GM12878 (cell line): ENCODE data around the gene MPST. TPM values are rescaled to one million over a fixed set of nuclear protein-coding genes. Genes with fewer than 3 reads are reported as not detected.

Experiments
- ATAC-seq: fragments of 200-7000 bp; cut with Tn5 transposase; 3 replicates; pipeline ENCODE4 v1.9.1; 2020; ENCODE audit warnings: mild to moderate bottlenecking, moderate library complexity
- BruUV-seq: library from RNA; stranded (reverse); fragments of 400-500 nt; replicated peaks from 2 replicates; lab custom pipeline; 2021; lab: Mats Ljungman, UMichigan
- CTCF ChIA-PET: fragments of 300-600 bp; sonication (Branson Sonifier 250); formaldehyde crosslinking; extraction: SDS; loops from one replicate; lab custom pipeline; 2021; ENCODE audit warnings: inconsistent platforms; lab: Yijun Ruan, JAX
- POLR2A ChIA-PET: fragments of 350-600 bp; formaldehyde crosslinking; extraction: SDS; loops from one replicate; lab custom pipeline; 2021; ENCODE audit warnings: inconsistent platforms; lab: Charles Lee
- RAD21 ChIA-PET: fragments of 300-600 bp; sonication (Branson Sonifier 250); formaldehyde crosslinking; loops from one replicate; lab custom pipeline; 2023; ENCODE audit warnings: antibody characterized with exemption; ENCODE audit not compliant: unreplicated experiment; lab: Charles Lee
- SMC1A ChIA-PET: fragments of 300-600 bp; sonication (Branson Sonifier 250); formaldehyde crosslinking; loops from one replicate; lab custom pipeline; 2023; ENCODE audit not compliant: unreplicated experiment, uncharacterized antibody; lab: Charles Lee
- DNase-seq: peaks from one replicate; pipeline ENCODE4 v3.0.0-alpha.2; 2011; ENCODE audit warnings: low read depth, low spot score
- FAIRE-seq: peaks from 3 replicates; lab custom pipeline; 2011; peaks lifted over from hg19 to GRCh38; lab: Jason Lieb, UNC
- H2AFZ ChIP-seq: 2 replicates; pipeline ENCODE4 v1.6.0; 2011; ENCODE audit warnings: low read depth, low read length, control low read depth; ENCODE audit not compliant: control insufficient read depth
- H3K27ac ChIP-seq: 2 replicates; pipeline ENCODE4 v1.5.1; 2011; ENCODE audit warnings: control low read depth; ENCODE audit not compliant: control insufficient read depth, insufficient read depth
- H3K27me3 ChIP-seq, 2 experiments: replicated peaks in 1 of 2; 2 replicates each; pipeline versions ENCODE4 v1.6.0 to v1.6.1; 2011; ENCODE audit warnings: low read length in 1 of 2; ENCODE audit not compliant: control insufficient read depth in 2 of 2, insufficient read depth in 2 of 2
- H3K36me3 ChIP-seq, 2 experiments: 2 replicates each; pipeline ENCODE4 v1.5.1; 2011; ENCODE audit warnings: low read length in 1 of 2; ENCODE audit not compliant: control insufficient read depth in 2 of 2, insufficient read depth in 2 of 2
- H3K4me1 ChIP-seq: 2 replicates; pipeline ENCODE4 v1.6.1; 2011; ENCODE audit warnings: mild to moderate bottlenecking, low read length, moderate library complexity, mixed read lengths; ENCODE audit not compliant: control insufficient read depth, insufficient read depth
- H3K4me2 ChIP-seq: 2 replicates; pipeline ENCODE4 v1.6.0; 2011; ENCODE audit warnings: control low read depth; ENCODE audit not compliant: control insufficient read depth, insufficient read depth
- H3K4me3 ChIP-seq: fragments of 200-600 bp; sonication (generic); 2 replicates; pipeline ENCODE4 v1.5.1; 2016
- H3K79me2 ChIP-seq: 2 replicates; pipeline ENCODE4 v1.6.0; 2011; ENCODE audit warnings: low read length; ENCODE audit not compliant: control insufficient read depth, insufficient read depth
- H3K9ac ChIP-seq: 2 replicates; pipeline ENCODE4 v1.8.0; 2011; ENCODE audit warnings: low read length, control low read depth, mixed read lengths; ENCODE audit not compliant: control insufficient read depth, insufficient read depth
- H3K9me3 ChIP-seq: replicated peaks from 3 replicates; pipeline ENCODE4 v1.5.1; 2011; ENCODE audit warnings: mild to moderate bottlenecking, low read length; ENCODE audit not compliant: control insufficient read depth, insufficient read depth
- H4K20me1 ChIP-seq: 2 replicates; pipeline ENCODE4 v1.6.0; 2011; ENCODE audit not compliant: control insufficient read depth, insufficient read depth
- BCL3 ChIP-seq: IDR thresholded peaks from 2 replicates; pipeline ENCODE4 v1.6.1; 2011; ENCODE audit warnings: borderline replicate concordance, low read depth, mild to moderate bottlenecking, moderate library complexity, low read length; ENCODE audit not compliant: insufficient read depth, poor library complexity, severe bottlenecking
- BHLHE40 ChIP-seq, 2 experiments: fragments of 450-650 bp in 1 of 2; IDR thresholded peaks; 2 replicates each; pipeline ENCODE4 v1.6.1; 2011 to 2017; ENCODE audit warnings: low read depth in 2 of 2, borderline replicate concordance in 1 of 2, improper control_type of control experiment in 1 of 2, low read length in 1 of 2, mild to moderate bottlenecking in 1 of 2
- CHD4 ChIP-seq: fragments of 200-600 bp; sonication (generic); IDR thresholded peaks from 2 replicates; pipeline ENCODE4 v1.6.1; 2016; ENCODE audit warnings: mild to moderate bottlenecking
- DPF2 ChIP-seq: fragments of 450-650 bp; IDR thresholded peaks from 2 replicates; pipeline ENCODE4 v1.6.1; 2017; ENCODE audit warnings: mild to moderate bottlenecking
- HCFC1 ChIP-seq: fragments of 150-350 bp; IDR thresholded peaks from 2 replicates; pipeline ENCODE4 v1.6.1; 2014; ENCODE audit warnings: low read length
- HDAC6 ChIP-seq: fragments of 200-600 bp; sonication (generic); IDR thresholded peaks from one replicate; pipeline ENCODE4 v1.8.0; 2017; ENCODE audit warnings: antibody characterized with exemption; ENCODE audit not compliant: unreplicated experiment
- IRF4 ChIP-seq: IDR thresholded peaks from 2 replicates; pipeline ENCODE4 v1.6.1; 2011; ENCODE audit warnings: low read depth, low read length
- MXI1 ChIP-seq: fragments of 150-350 bp; IDR thresholded peaks from 2 replicates; pipeline ENCODE4 v1.6.1; 2011; ENCODE audit warnings: low read depth, mild to moderate bottlenecking, inconsistent platforms, low read length, improper control_type of control experiment
- NFYB ChIP-seq: IDR thresholded peaks from 2 replicates; pipeline ENCODE4 v1.6.1; 2011; ENCODE audit warnings: low read depth, mild to moderate bottlenecking, low read length, improper control_type of control experiment, moderate library complexity; ENCODE audit not compliant: insufficient read depth
- PAX8 ChIP-seq: fragments of 450-650 bp; IDR thresholded peaks from 2 replicates; pipeline ENCODE4 v1.6.1; 2017; ENCODE audit warnings: mild to moderate bottlenecking, moderate library complexity
- RAD21 ChIP-seq: IDR thresholded peaks from 2 replicates; pipeline ENCODE4 v1.6.1; 2011; ENCODE audit warnings: mild to moderate bottlenecking, low read depth, low read length, moderate library complexity; ENCODE audit not compliant: insufficient read depth
- SPI1 ChIP-seq: IDR thresholded peaks from 2 replicates; pipeline ENCODE4 v1.6.1; 2011; ENCODE audit warnings: low read depth, mild to moderate bottlenecking, low read length, moderate library complexity, borderline replicate concordance; ENCODE audit not compliant: insufficient read depth
- SUPT20H ChIP-seq: IDR thresholded peaks from 2 replicates; pipeline ENCODE4 v1.6.1; 2011; ENCODE audit warnings: low read depth, mild to moderate bottlenecking, low read length, moderate library complexity, borderline replicate concordance; ENCODE audit not compliant: control insufficient read depth
- WGBS: methylation state at CpG from one replicate; pipeline ENCODE4 v1.1.6; 2016; ENCODE audit warnings: low lambda C conversion rate; ENCODE audit not compliant: insufficient replicate concordance, insufficient coverage; ENCODE audit errors: missing lambda C conversion rate; 5-methylcytosine and 5-hydroxymethylcytosine counted together
- in situ Hi-C: fragments of 300-500 bp; cut with MboI; formaldehyde crosslinking; loops from 9 replicates; pipeline ENCODE4 v1.14.3; 2018; ENCODE audit warnings: mixed read lengths
- intact Hi-C: fragments of 100-400 bp; cut with micrococcal nuclease; formaldehyde crosslinking; loops from one replicate; pipeline ENCODE4 v1.14.2; 2022; ENCODE audit not compliant: unreplicated experiment
- polyA plus RNA-seq, 11 experiments: library from polyadenylated mRNA; depleted of rRNA in 4 of 11; unstranded in 6 of 11; stranded (reverse) in 5 of 11; fragments of >200 nt; fragmentation: Nextera tagmentation in 4 of 11; fragmentation: Illumina TruSeq in 1 of 11; extraction: Ambion mirVana in 4 of 11; extraction: Trizol in 1 of 11; gene quantifications; 1 replicate in 1 of 11; 2 replicates in 10 of 11; pipeline versions ENCODE4 v1.2.1 to v1.2.3, GENCODE V29; 2011 to 2016; ENCODE audit warnings: inconsistent platforms in 2 of 11, missing spikeins in 2 of 11, low read depth in 1 of 11
- total RNA-seq, 4 experiments: library from RNA; depleted of rRNA in 3 of 4; stranded (reverse); fragments of >200 nt in 3 of 4; fragmentation: Illumina TruSeq in 1 of 4; extraction: Trizol in 1 of 4; gene quantifications; 2 replicates each; pipeline versions ENCODE4 v1.2.1 to v1.2.3, GENCODE V29; 2013 to 2021

The MPST gene
- total and polyA plus RNA-seq, 10 of the 15 experiments (the other 5 are each of a cell fraction or from before 2014, with no cell fraction given), result 0.95 to 88.7 (median 38.5) TPM

- TF ChIP-seq CHD4 (no peak), RAD21 (no peak), BCL3 (no peak), SPI1 (no peak), HDAC6 (no peak), IRF4 (no peak), DPF2 (no peak), HCFC1 (no peak), SUPT20H (no peak), NFYB (no peak), MXI1 (no peak), PAX8 (no peak)
These were observed 42.3 kb downstream of the MPST start (continued) for GRCh38 chr22:37061611-37062375.

- peaks cover 11% of the 10 kb centered on the region for H3K4me1 ChIP-seq
- POLR2A ChIA-PET, result no interaction called here
- ATAC-seq, result no peak
- 3% methylated on average over 2 of the region's 7 CpGs for WGBS
- no TSS peak for BruUV-seq
- RAD21 ChIA-PET, result no interaction called here
- no peak overlapping the region for H3K27ac ChIP-seq
- in situ Hi-C loops (no loop called here), intact Hi-C loops (no loop called here)
- no peaks in the 10 kb centered on the region for H3K79me2 ChIP-seq
- no peak for FAIRE-seq
- TF ChIP-seq BHLHE40 (IDR thresholded peaks at IDR 0.05; ENCODE audit: borderline replicate concordance in 1 of 2, low read depth in 2 of 2, low read length in 1 of 2), result no peak
- no peak overlapping the region for H3K4me3 ChIP-seq
- no peaks in the 10 kb centered on the region for H4K20me1 ChIP-seq
- H3K9me3 ChIP-seq, result no peaks in the 10 kb centered on the region
- H3K36me3 ChIP-seq, result peaks cover 0 to 2% of the 10 kb centered on the region in 2 experiments; a peak in 2 of 4 replicates
- CTCF ChIA-PET, result no interaction called here
- H3K4me2 ChIP-seq, result no peak overlapping the region
- H3K9ac ChIP-seq, result no peak overlapping the region
- no peak for DNase-seq
- no peaks in the 10 kb centered on the region for H3K27me3 ChIP-seq
- SMC1A ChIA-PET, result no interaction called here
- H2AFZ ChIP-seq, result no peak overlapping the region
These were observed 42.8 kb downstream of the MPST start for GRCh38 chr22:37062376-37062675.
